ENCODE results near the gene ATP2C1.

The ATP2C1 gene

DNA sequence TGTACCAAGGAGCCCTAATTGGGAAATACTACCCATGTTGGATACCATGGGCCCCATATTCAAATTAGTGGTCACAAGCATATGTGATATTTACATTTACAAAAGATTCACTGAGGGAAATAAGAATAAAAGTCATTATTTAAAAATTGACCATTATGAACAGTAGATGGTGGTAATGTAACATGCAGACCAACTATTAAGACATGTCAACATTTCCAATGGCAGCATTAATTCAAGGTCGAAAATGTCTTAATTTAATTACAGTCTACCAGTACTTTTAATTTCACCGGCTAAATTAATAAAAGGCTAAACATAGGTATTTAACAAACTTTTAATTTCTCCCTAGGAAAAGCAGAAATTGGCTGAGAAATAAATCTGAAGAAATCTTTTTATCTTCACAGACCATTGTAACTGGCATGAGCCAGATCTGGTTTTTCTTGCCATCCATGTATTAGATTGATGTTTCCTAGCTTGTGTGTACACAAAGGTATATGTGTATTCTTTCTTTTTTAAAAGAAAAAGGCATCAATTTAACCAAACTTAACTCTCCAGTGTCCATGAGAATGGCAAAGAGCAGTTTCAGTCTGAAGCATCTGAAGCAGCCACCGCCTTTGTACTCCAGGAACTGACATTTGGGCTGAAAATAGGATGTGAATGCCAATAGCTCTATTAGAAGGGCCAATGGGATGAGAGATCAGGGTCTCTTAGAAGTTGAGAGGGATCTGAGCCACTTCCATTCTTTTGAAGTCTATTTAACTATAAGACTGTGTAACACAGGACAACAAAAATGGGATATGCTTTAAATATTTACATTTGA lies 159.4 kb downstream of the ATP2C1 start:
- no peak for DNase-seq

Measured in GF-D8 (cell line).